Raji (cell line): ENCODE measurements around the gene FSTL4.

Experiments used
- POLR2A ChIP-seq: IDR thresholded peaks from 2 replicates; pipeline ENCODE4 v1.6.1; 2011; ENCODE audit warnings: low read depth, low read length, control low read depth; ENCODE audit not compliant: insufficient read depth

FSTL4 gene

DNA sequence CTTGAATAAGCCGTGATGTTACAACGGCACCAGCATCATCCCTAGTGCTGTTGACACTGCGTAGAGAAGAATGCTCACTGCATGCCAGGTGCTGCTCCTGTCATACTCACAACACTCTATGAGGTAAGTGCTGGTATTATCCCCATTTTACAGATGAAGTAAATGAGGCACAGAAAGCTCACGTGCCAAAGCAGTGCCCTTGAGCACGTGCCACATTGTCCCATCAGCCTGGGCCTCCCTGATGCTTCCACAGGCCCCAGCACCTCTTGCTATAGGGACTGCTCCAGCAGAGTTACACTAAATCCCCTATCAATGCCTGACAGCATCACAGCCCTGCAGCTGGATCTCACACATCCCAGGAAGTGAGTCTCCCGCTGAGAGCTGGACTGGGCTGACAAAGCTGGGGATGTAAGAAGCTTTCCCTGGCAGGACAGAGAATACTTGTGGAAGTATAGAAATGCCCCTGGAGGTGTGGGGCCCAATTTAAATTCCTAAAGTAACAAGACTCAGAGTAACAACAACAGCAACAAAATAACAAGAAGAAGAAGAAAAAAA lies 216.1 kb downstream of the FSTL4 start:
- TF ChIP-seq POLR2A: no peak

- no peak for TF ChIP-seq POLR2A
Measured at GRCh38 chr5:133393776-133394476, 218.4 kb downstream of the FSTL4 start.

DNA sequence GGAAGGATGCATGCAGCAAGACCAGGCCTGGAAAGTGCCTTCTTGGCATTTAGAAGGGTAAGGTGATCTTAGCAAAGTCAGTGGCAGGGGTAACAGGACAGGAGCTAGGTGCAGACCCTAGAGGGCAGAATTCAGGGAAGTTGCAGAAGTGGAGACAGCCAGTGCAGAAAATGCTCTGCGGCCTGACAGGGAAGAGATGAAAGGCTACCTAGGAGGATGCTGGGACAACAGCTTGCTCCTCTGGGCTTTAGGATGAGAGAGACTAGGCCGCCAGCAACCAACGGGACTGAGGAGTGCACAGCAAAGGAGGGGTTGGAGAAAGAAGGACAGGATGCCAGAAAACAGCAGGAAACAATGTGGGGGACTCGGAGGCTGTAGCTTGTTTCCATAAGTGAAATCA lies 219.9 kb downstream of the FSTL4 start:
- no peak for TF ChIP-seq POLR2A

DNA sequence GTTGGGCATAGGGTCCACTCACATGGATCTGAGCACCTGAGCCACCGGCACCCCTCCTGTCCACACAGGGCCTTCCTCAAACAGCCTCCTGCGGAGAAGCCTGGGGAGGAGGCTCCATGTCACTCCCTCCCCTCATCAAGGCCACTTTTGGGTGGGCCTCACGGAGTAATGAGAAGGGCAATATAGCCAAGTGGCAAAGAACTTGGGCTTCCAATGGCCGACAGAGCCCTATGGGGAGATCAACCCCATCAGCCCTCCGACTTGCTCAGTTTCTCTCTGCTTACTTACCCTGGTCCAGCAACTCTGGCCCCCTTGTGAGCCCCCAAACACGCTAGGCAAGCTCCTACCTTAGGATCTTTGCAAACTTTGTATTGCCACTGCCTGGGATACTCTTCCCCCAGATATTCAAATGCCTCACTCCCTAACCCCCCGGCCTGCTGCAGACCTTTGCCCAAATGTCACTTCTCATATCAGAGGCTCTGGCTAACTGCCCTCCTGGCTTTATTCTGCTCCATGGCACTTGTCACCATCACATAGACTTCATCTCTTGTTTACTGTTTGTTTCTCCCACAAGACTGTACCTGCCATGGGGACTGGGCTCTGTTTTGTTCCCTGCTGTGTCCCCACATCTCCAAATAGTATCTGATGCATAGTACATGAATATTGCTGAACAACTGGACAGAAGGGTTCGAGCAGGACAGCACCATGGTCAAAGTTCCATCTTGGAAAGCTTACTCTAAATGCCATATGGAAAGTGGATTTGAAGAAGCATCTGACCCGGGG lies 220.8 kb downstream of the FSTL4 start:
- no peak for TF ChIP-seq POLR2A

DNA sequence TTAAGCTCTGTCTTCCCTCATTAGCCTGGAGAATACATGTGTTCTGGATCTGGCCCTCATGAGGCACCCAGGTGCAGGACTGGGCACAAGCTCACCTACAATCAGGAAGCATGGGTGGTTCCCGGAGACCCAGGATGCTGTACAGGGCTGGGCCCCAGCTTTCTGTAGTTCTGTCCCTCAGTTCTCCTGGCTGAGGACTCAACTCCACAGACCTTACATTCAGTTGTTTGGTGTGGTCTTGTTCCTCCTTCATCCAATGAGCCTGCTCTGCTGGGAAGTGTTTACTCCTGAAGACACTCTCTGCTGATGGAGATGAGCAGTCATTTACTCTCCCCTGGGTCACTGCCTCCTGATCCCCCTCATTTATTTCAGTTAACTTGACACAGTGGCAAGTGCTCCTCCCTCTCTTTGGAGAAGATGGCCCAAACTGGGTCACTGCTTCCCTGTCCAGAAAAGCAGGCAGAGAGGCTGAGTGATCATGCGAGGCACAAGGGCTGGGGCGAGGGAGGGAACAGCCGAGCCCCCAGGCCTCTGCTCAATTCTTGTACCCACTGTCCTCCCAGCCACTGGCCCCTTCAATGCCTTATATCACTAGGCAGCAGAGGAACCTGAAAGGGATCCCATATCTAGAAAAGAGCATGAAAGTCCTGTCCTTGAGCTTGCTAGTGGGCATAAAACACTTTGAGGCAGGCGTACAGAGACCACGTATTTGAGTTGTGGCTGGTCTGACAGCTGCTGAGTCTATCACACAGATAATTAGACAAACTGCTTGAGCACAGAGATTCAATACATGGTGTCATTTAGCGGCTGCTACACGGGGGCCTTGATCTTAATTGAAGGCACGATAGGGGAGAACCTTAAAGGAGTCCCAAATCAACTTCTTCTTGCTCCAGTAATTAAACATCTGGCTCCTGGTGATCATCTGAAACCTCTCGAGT lies 221.7 kb downstream of the FSTL4 start:
- no peak for TF ChIP-seq POLR2A

DNA sequence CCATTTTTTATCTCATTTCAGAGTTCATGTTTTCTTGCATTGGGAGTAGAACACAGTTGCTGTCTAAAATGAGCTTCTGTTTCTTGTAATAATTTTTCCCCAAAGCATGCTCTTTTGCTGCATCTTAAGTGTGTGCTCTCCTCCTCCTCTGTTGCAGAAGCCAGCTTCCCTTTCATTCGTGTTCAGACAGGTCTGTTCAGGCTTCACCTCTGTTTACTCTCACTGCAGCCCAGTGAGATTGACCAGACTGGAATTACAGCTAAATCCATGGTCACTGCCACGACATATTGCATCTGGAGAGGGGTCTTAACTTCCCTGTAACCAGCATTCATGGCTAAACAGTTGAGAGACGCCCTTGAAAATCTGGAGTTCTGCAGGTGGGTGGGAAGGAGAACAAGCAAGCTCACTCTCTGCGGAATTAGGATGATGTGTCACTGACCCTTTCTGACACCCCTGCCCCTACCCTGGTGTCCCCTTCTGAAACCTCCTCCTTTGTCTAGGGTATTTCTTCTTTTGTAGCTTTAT lies 223.2 kb downstream of the FSTL4 start:
- no peak for TF ChIP-seq POLR2A

DNA sequence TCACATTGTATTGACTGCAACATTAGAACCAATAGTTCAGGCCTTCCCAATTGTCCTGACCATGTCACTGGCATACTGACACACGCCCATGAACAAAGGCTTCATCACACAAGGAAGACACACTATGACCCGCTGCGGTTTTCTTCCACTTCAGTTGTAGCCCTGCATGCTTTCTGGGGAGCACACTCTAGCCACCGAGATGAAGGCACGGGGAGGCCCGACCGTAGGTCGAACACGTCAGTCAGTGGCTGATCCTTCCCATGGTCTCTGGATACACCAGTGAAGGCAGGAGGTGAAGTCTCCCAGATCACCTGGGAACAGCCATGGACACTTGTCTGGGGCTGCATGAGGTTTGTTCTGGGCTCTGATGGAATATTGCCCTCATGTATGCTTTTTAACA lies 224.7 kb downstream of the FSTL4 start:
- TF ChIP-seq POLR2A: no peak

DNA sequence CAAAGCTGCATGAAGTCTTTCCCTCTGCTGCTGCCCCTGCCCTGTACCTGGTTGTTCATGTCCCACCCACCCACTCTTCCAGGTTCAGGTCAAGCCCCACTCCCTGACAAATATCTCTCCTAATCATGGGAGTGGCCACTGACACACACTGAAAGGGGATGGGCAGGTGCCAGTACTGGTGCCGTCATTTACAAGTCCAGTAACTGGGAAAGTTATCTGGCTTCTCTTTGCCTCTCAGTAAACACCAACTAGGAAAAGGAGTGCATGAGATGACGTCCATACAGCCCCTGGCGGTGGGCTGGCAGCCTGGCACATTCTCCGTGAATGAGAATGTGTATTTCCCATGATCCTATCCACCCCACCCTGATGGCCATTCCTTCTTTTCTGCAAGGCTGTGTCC lies 225.2 kb downstream of the FSTL4 start:
- TF ChIP-seq POLR2A: no peak

- no peak for TF ChIP-seq POLR2A
Measured at GRCh38 chr5:133386662-133387061, 225.7 kb downstream of the FSTL4 start.

- TF ChIP-seq POLR2A: no peak
Measured at GRCh38 chr5:133385346-133385745, 227.0 kb downstream of the FSTL4 start.

DNA sequence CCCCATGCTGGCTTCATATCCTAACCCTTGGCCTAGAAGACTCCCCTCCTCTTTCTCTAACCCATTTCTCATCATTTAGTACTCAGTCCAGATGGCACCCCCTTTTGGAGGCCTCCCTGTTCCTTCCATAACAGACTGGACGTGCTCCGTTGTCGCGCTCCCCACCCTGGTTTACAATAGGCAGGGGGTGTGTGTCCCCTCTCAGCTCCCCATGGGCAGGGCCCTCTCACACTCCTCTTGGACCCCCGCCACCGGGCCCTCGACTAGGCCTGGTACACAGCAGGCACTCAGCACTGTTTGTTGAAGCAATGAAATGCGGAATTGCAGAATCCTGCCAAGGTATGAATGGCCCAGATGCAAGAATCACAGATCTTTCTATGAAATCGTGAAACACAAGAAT lies 227.4 kb downstream of the FSTL4 start:
- TF ChIP-seq POLR2A: no peak

DNA sequence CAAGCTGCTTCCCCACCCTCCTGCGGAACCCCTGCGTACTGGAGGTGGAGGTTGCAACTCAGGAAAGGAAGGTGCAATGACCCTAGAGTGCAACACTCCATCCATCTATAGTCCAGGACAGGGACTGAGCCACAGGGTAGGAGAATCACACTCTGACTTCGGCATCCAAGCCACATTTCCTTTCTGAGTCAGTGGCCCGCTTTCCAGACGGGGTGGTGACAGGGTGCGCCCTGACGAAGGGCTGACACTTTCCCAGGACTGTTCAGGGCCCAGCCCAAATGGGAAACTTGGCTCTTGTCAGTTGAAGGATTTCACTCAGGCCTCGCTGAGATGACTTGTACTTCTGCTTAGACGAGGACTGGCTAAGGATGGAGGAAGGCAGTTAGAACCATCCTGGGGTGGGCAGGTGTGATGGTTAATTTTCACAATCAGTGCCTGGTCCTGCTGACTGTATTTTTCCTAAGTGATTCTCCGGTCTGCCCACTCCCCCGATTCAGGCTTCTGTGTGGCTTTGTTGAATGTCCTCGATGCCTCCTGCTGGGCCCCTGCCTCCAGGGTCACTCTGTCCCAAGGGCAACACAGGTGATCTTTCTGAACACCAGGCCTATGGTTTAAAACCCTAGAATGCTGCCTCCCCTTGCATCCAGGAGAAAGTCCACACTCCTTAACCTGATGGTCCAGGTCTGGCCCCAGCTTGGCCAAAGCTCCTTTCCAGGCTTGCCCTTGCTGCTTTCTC lies 228.1 kb downstream of the FSTL4 start:
- TF ChIP-seq POLR2A: no peak

DNA sequence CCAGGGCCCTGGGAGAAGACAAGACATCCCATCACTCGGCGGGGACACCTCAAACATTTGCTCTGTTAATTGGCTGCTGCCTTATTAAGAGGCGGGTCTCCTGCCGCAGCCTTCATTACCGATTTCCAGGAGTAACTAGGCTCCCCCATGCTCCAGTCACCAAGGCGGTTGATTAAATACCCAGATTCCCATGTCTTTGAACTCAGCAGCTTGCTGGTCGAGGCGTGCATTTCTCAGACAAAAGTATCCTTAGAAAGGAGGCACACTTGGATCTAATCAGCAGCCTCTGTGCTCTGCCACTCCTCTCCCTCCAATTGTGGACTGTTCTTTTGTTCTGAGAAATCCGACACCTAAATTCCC lies 228.8 kb downstream of the FSTL4 start:
- TF ChIP-seq POLR2A: no peak
